IPS-15b (cell line): ENCODE results near the gene TEKT5.

Source experiments
- H3K27me3 ChIP-seq: one replicate; pipeline ENCODE4 v1.6.1; 2013; ENCODE audit warnings: low read length; ENCODE audit not compliant: control insufficient read depth, insufficient read depth
- H3K36me3 ChIP-seq: one replicate; pipeline ENCODE4 v1.6.1; 2013; ENCODE audit warnings: low read length; ENCODE audit not compliant: control insufficient read depth, insufficient read depth
- H3K4me1 ChIP-seq: one replicate; pipeline ENCODE4 v1.6.1; 2013; ENCODE audit warnings: mild to moderate bottlenecking, low read length; ENCODE audit not compliant: control insufficient read depth, insufficient read depth
- H3K4me3 ChIP-seq: one replicate; pipeline ENCODE4 v1.5.1; 2013; ENCODE audit warnings: low read depth, low read length
- H3K9ac ChIP-seq: one replicate; pipeline ENCODE4 v1.6.1; 2013; ENCODE audit warnings: low read depth, mild to moderate bottlenecking, low read length
- H3K9me3 ChIP-seq: one replicate; pipeline ENCODE4 v1.6.1; 2013; ENCODE audit warnings: mild to moderate bottlenecking, low read length; ENCODE audit not compliant: control insufficient read depth, insufficient read depth

TEKT5 gene

DNA sequence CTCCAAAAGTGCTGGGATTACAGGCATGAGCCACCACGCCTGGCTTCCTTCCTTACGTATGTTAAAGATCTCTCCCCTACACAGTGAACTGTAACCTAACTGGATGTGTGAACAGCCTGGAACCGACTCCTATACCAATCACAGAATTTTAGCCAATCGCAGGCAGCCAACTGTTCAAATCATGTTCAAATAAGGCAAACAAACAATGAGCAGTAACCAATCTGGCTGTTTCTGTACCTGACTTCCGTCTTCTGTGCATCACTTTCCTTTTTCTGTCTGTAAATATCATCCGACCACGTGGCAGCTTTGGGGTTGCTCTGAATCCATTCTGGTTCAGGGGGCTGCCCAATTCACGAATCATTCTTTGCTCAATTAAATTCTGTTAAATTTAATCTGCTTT, 27.5 kb downstream of the TEKT5 start:
- Histone ChIP-seq H3K9me3 (no peaks in the 10 kb centered on the region), H3K27me3 (no peaks in the 10 kb centered on the region), H3K4me3 (no peak overlapping the region), H3K36me3 (no peaks in the 10 kb centered on the region), H3K4me1 (no peaks in the 10 kb centered on the region), H3K9ac (no peak overlapping the region)

- Histone ChIP-seq H3K4me1 (peaks cover 8% of the 10 kb centered on the region), H3K9ac (no peak overlapping the region), H3K36me3 (no peaks in the 10 kb centered on the region), H3K4me3 (no peak overlapping the region), H3K27me3 (no peaks in the 10 kb centered on the region), H3K9me3 (no peaks in the 10 kb centered on the region)
These were observed 28.4 kb downstream of the TEKT5 start for GRCh38 chr16:10666291-10666690.

- no peaks in the 10 kb centered on the region for H3K36me3 ChIP-seq
- H3K9me3 ChIP-seq: no peaks in the 10 kb centered on the region
- H3K27me3 ChIP-seq: no peaks in the 10 kb centered on the region
- no peak overlapping the region for H3K4me3 ChIP-seq
- H3K4me1 ChIP-seq: peaks cover 10% of the 10 kb centered on the region
- no peak overlapping the region for H3K9ac ChIP-seq
These were observed 29.6 kb downstream of the TEKT5 start for GRCh38 chr16:10665166-10665565.

- no peaks in the 10 kb centered on the region for H3K36me3 ChIP-seq
- no peaks in the 10 kb centered on the region for H3K9me3 ChIP-seq
- H3K4me1 ChIP-seq: peaks cover 10% of the 10 kb centered on the region
- H3K9ac ChIP-seq: no peak overlapping the region
- H3K27me3 ChIP-seq: no peaks in the 10 kb centered on the region
- H3K4me3 ChIP-seq: no peak overlapping the region
These were observed 30.0 kb downstream of the TEKT5 start for GRCh38 chr16:10664720-10665126.

- Histone ChIP-seq H3K27me3 (no peaks in the 10 kb centered on the region), H3K4me1 (peaks cover 10% of the 10 kb centered on the region), H3K4me3 (no peak overlapping the region), H3K9ac (no peak overlapping the region), H3K9me3 (no peaks in the 10 kb centered on the region), H3K36me3 (no peaks in the 10 kb centered on the region)
These were observed 31.0 kb downstream of the TEKT5 start for GRCh38 chr16:10663744-10664143.

- no peak overlapping the region for H3K9ac ChIP-seq
- H3K27me3 ChIP-seq: no peaks in the 10 kb centered on the region
- H3K4me1 ChIP-seq: peaks cover 10% of the 10 kb centered on the region
- H3K9me3 ChIP-seq: no peaks in the 10 kb centered on the region
- H3K36me3 ChIP-seq: no peaks in the 10 kb centered on the region
- no peak overlapping the region for H3K4me3 ChIP-seq
These were observed 31.6 kb downstream of the TEKT5 start for GRCh38 chr16:10663146-10663545.

GRCh38 chr16:10662212-10662611, 32.5 kb downstream of the TEKT5 start:
- no peak overlapping the region for H3K9ac ChIP-seq
- no peaks in the 10 kb centered on the region for H3K9me3 ChIP-seq
- no peaks in the 10 kb centered on the region for H3K36me3 ChIP-seq
- H3K4me1 ChIP-seq: peaks cover 10% of the 10 kb centered on the region
- H3K4me3 ChIP-seq: no peak overlapping the region
- H3K27me3 ChIP-seq: no peaks in the 10 kb centered on the region

GRCh38 chr16:10661737-10662136, 33.0 kb downstream of the TEKT5 start:
- Histone ChIP-seq H3K4me3 (no peak overlapping the region), H3K27me3 (no peaks in the 10 kb centered on the region), H3K4me1 (peaks cover 10% of the 10 kb centered on the region), H3K9ac (no peak overlapping the region), H3K9me3 (no peaks in the 10 kb centered on the region), H3K36me3 (no peaks in the 10 kb centered on the region)

DNA sequence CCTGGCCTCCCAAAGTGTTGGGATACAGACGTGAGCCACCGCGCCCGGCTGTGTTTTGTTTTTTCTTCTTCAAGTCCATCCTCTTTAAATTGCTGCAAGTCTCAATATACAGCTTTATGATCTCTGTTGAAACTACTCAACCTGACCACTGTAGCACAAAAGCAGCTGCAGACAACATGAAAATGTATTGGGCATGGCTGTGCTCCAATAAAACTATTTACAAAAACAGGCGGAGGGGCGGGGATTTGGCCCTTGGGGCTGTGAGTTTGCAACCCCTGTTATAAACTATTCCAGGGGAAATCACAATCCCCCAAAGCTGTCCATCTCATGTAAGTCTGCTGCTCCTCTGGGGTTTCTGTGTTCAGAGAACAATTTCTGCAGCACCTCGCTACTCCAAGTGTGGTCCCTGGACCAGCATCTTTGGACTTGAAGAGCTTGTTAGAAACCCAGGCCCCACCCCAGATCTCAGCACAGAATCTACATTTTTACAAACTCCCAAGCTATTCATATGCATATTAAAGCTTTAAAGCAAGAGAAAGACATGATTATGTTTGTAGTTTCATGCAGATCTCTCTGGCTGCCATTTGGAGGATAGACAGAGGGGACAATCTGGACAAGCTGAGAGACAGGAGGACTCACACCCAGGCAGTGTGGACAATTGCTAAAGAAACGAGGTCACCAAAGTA, 33.6 kb downstream of the TEKT5 start:
- Histone ChIP-seq H3K4me1 (peaks cover 10% of the 10 kb centered on the region), H3K9me3 (no peaks in the 10 kb centered on the region), H3K36me3 (no peaks in the 10 kb centered on the region)

GRCh38 chr16:10658943-10659342, 35.8 kb downstream of the TEKT5 start:
- no peak overlapping the region for H3K4me3 ChIP-seq
- peaks cover 10% of the 10 kb centered on the region for H3K4me1 ChIP-seq
- H3K9ac ChIP-seq: no peak overlapping the region
- no peaks in the 10 kb centered on the region for H3K9me3 ChIP-seq
- no peaks in the 10 kb centered on the region for H3K36me3 ChIP-seq
- H3K27me3 ChIP-seq: no peaks in the 10 kb centered on the region

More for the DNA sequence above, 33.6 kb downstream of the TEKT5 start:
- H3K4me3 ChIP-seq: no peak overlapping the region
- no peaks in the 10 kb centered on the region for H3K27me3 ChIP-seq
- no peak overlapping the region for H3K9ac ChIP-seq

DNA sequence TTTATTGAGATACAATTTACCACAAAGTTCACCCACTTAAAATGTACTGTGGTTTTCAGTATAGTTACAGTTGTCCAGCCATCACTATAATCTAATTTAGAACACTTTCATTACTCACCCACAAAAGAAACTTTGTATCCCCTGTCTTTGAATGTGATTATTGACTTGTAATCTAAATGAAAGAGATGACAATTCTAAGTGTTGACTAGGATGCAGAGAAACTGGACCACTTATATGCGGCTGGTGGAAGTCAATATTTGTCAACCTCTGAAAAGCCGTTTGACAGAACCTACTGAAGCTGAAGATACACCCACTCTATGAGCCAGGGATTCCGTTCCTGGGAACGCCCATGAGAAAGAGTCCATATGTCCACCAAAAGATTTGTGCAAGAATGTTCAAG, 36.8 kb downstream of the TEKT5 start:
- Histone ChIP-seq H3K4me3 (no peak overlapping the region), H3K9me3 (no peaks in the 10 kb centered on the region), H3K9ac (no peak overlapping the region), H3K27me3 (no peaks in the 10 kb centered on the region), H3K4me1 (peaks cover 10% of the 10 kb centered on the region), H3K36me3 (no peaks in the 10 kb centered on the region)

DNA sequence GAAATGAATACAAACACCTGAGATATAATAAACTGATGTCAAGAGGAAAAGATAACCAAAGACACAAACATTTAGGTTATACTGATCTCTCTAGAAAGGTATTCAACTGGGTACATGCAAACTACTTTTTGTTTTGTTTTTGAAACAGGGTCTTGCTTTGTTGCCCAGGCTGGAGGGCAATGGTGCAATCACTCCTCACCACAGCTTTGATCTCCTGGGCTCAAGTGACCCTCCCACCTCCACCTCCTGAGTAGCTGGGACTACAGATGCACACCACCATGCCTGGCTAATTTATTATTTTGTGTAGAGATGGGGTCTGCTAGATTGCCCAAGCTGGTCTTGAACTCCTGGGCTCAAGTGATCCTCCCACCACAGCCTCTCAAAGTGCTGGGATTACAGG, 38.1 kb downstream of the TEKT5 start:
- H3K4me1 ChIP-seq: peaks cover 6% of the 10 kb centered on the region
- H3K9ac ChIP-seq: no peak overlapping the region
- no peaks in the 10 kb centered on the region for H3K27me3 ChIP-seq
- no peaks in the 10 kb centered on the region for H3K36me3 ChIP-seq
- H3K9me3 ChIP-seq: no peaks in the 10 kb centered on the region
- H3K4me3 ChIP-seq: no peak overlapping the region
